Endodermal cell (in vitro differentiated cells): ENCODE measurements around the gene NPW. TPM values are rescaled to one million over a fixed set of nuclear protein-coding genes. Genes with fewer than 3 reads are reported as not detected.

ENCODE experiments used
- DNase-seq: peaks from one replicate; pipeline ENCODE4 v3.0.0-alpha.2; 2017
- H3K27ac ChIP-seq: 2 replicates; pipeline ENCODE4 v1.5.1; 2013; ENCODE audit warnings: mild to moderate bottlenecking, low read depth, low read length, moderate library complexity
- H3K27me3 ChIP-seq: 2 replicates; pipeline ENCODE4 v1.6.1; 2013; ENCODE audit warnings: mild to moderate bottlenecking, low read length, moderate library complexity; ENCODE audit not compliant: insufficient read depth, control insufficient read depth, poor library complexity, severe bottlenecking
- H3K36me3 ChIP-seq: 2 replicates; pipeline ENCODE4 v1.7.0; 2013; ENCODE audit warnings: mild to moderate bottlenecking, low read length, moderate library complexity; ENCODE audit not compliant: control insufficient read depth, insufficient read depth
- H3K4me1 ChIP-seq: one replicate; pipeline ENCODE4 v1.7.0; 2013; ENCODE audit warnings: low read length; ENCODE audit not compliant: control insufficient read depth, insufficient read depth
- H3K4me3 ChIP-seq: 2 replicates; pipeline ENCODE4 v1.5.1; 2013; ENCODE audit warnings: mild to moderate bottlenecking, low read length, moderate library complexity
- H3K9ac ChIP-seq: 2 replicates; pipeline ENCODE4 v1.6.1; 2013; ENCODE audit warnings: mild to moderate bottlenecking, low read length, moderate library complexity; ENCODE audit not compliant: poor library complexity, severe bottlenecking; ENCODE audit errors: extremely low read depth
- H3K9me3 ChIP-seq: 2 replicates; pipeline ENCODE4 v1.6.1; 2013; ENCODE audit warnings: mild to moderate bottlenecking, low read length, moderate library complexity; ENCODE audit not compliant: control insufficient read depth
- H3K27ac Mint-ChIP-seq: 2 replicates; pipeline ENCODE4 v1.8.0; 2020; ENCODE audit warnings: mixed read lengths
- H3K27me3 Mint-ChIP-seq: 2 replicates; pipeline ENCODE4 v1.8.0; 2021; ENCODE audit warnings: mild to moderate bottlenecking, mixed read lengths; ENCODE audit not compliant: insufficient read depth
- H3K36me3 Mint-ChIP-seq: 2 replicates; pipeline ENCODE4 v1.8.0; 2020; ENCODE audit warnings: low read depth, mixed read lengths
- H3K4me1 Mint-ChIP-seq: 2 replicates; pipeline ENCODE4 v1.8.0; 2020; ENCODE audit warnings: mixed read lengths
- H3K4me3 Mint-ChIP-seq: 2 replicates; pipeline ENCODE4 v1.8.0; 2020; ENCODE audit warnings: mild to moderate bottlenecking, moderate library complexity, mixed read lengths
- H3K9me3 Mint-ChIP-seq: 2 replicates; pipeline ENCODE4 v1.8.0; 2020; ENCODE audit warnings: mild to moderate bottlenecking, mixed read lengths
- WGBS, 2 experiments: methylation state at CpG; one replicate each; pipeline versions ENCODE4 v1.1.5 to v1.1.7; 2013; ENCODE audit warnings: missing lambda C conversion rate in 2 of 2, mixed read lengths in 1 of 2; ENCODE audit not compliant: insufficient coverage in 1 of 2, insufficient read length in 1 of 2; 5-methylcytosine and 5-hydroxymethylcytosine counted together
- total RNA-seq, 2 donors: library from RNA; stranded (reverse); fragmentation: NEBNext Ultra II Directional in 1 of 2; extraction: Animal tissue kit (Norgen Biotek cat#: 25700) in 1 of 2; gene quantifications; 2 replicates in 1 of 2; 3 replicates in 1 of 2; pipeline ENCODE4 v1.2.1, GENCODE V29; 2021
- TF ChIP-seq, protein P1 (sequence below): fragments of 200-600 bp; sonication (generic); conservative IDR thresholded peaks from 2 replicates; pipeline ENCODE4 v1.5.0; 2021; ENCODE audit warnings: antibody characterized with exemption, mild to moderate bottlenecking

NPW gene
- total RNA-seq, 2 donors from 2014 or later = 1.2 to 1.9 TPM

DNA sequence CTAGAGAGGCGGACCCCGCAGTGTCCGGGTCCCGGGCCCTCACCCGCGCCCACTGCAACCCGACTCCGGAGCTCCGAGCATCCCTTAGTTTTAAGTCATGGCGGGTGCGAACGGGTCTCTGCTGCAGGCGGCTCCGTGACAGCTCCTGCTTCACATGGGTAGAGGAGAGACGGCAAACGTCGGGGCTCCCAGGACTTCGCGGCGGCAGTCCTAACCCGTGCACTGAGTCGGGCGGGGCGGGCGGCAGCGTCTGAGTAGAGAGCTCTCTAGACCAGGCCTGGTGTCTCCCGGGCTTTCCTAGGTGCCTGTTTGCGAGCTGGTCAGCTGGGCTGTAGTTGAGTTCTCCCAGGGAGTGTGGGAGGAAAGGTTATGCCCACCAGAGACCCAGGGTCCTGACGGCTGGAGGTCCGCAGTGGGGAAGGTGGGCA, 28.5 kb downstream of the NPW start:
- Histone ChIP-seq H3K27me3 (no peaks in the 10 kb centered on the region), H3K9me3 (no peaks in the 10 kb centered on the region), H3K27ac (no peak overlapping the region), H3K36me3 (peaks cover 15% of the 10 kb centered on the region), H3K9ac (peak overlapping the region; percentile 11), H3K4me1 (no peaks in the 10 kb centered on the region), H3K4me3 (peak overlapping the region; percentile 87)
- Mint-ChIP-seq H3K36me3 (peaks cover 23% of the 10 kb centered on the region), H3K4me3 (peak overlapping the region; percentile 85), H3K9me3 (no peaks in the 10 kb centered on the region), H3K27me3 (no peaks in the 10 kb centered on the region), H3K27ac (peak overlapping the region; percentile 55), H3K4me1 (peaks cover 11% of the 10 kb centered on the region)
- TF ChIP-seq, protein P1, sequence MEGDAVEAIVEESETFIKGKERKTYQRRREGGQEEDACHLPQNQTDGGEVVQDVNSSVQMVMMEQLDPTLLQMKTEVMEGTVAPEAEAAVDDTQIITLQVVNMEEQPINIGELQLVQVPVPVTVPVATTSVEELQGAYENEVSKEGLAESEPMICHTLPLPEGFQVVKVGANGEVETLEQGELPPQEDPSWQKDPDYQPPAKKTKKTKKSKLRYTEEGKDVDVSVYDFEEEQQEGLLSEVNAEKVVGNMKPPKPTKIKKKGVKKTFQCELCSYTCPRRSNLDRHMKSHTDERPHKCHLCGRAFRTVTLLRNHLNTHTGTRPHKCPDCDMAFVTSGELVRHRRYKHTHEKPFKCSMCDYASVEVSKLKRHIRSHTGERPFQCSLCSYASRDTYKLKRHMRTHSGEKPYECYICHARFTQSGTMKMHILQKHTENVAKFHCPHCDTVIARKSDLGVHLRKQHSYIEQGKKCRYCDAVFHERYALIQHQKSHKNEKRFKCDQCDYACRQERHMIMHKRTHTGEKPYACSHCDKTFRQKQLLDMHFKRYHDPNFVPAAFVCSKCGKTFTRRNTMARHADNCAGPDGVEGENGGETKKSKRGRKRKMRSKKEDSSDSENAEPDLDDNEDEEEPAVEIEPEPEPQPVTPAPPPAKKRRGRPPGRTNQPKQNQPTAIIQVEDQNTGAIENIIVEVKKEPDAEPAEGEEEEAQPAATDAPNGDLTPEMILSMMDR = no peak
- 2% methylated on average over 24 to 30 of the region's 30 CpGs for WGBS, 2 experiments
- no peak for DNase-seq

DNA sequence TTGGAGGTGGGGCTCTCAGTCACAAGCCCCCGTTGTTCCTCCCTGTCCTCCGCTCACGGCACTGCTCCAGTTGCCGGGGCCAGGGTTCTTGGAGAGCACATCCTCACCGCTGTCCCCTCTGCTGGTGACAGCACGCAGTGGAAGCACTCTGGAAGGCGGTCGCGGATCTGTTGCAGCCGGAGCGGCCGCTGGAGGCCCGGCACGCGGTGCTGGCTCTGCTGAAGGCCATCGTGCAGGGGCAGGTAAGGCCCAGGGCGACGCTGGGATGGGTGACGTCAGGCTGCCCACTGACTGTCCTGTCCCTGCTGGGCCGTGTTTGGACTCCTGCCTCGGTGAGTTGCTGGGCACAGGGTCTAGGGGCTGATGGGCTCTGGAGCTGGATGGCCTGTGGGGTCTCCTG, 33.6 kb downstream of the NPW start:
- Mint-ChIP-seq H3K4me3 (no peak overlapping the region), H3K4me1 (peaks cover 8% of the 10 kb centered on the region), H3K27me3 (no peaks in the 10 kb centered on the region), H3K9me3 (no peaks in the 10 kb centered on the region), H3K27ac (no peak overlapping the region), H3K36me3 (peaks cover 30% of the 10 kb centered on the region)
- DNase-seq = no peak
- Histone ChIP-seq H3K27ac (no peak overlapping the region), H3K27me3 (no peaks in the 10 kb centered on the region), H3K9ac (no peak overlapping the region), H3K9me3 (no peaks in the 10 kb centered on the region), H3K36me3 (peaks cover 15% of the 10 kb centered on the region), H3K4me1 (no peaks in the 10 kb centered on the region), H3K4me3 (no peak overlapping the region)
- WGBS, 2 experiments = 94 to 100% methylated on average over 7 to 21 of the region's 21 CpGs
- TF ChIP-seq, protein P1 = no peak

DNA sequence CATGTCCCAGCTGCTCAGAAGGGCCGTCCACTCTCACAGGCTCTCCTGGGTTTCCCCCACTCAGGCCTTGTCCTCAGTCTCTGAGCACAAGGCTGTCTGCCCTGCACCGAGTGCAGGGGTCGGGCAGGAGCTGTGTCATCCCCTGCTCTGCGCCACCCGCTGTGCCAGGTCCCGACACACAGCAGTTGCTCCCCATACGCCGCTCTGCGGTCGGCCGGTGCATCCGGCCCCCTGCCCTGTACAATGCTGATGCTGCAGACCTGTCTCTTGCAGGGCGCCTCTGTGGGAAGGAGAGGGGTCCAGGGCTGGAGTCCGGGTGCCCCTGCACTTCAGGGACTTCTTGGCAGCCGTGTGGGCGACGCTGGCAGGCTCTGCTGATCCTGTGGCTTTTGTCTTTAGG, 34.3 kb downstream of the NPW start:
- peaks cover 15% of the 10 kb centered on the region for H3K36me3 ChIP-seq
- 94 to 98% methylated on average over 16 to 17 of the region's 17 CpGs for whole genome bisulfite sequencing, 2 experiments
- no peaks in the 10 kb centered on the region for H3K9me3 ChIP-seq
- H3K4me1 Mint-ChIP-seq = peaks cover 4% of the 10 kb centered on the region
- H3K9ac ChIP-seq = no peak overlapping the region
- H3K27ac ChIP-seq = no peak overlapping the region
- TF ChIP-seq, protein P1 = no peak
- no peaks in the 10 kb centered on the region for H3K4me1 ChIP-seq
- no peak overlapping the region for H3K27ac Mint-ChIP-seq
- H3K27me3 ChIP-seq = no peaks in the 10 kb centered on the region
- no peak for DNase-seq
- H3K36me3 Mint-ChIP-seq = peaks cover 30% of the 10 kb centered on the region
- H3K27me3 Mint-ChIP-seq = no peaks in the 10 kb centered on the region
- no peak overlapping the region for H3K4me3 ChIP-seq
- H3K9me3 Mint-ChIP-seq = no peaks in the 10 kb centered on the region
- H3K4me3 Mint-ChIP-seq = no peak overlapping the region
